Panc1 (cell line): ENCODE results near the gene CDX1. TPM values are rescaled to one million over a fixed set of nuclear protein-coding genes. Genes with fewer than 3 reads are reported as not detected.

Source experiments
- ATAC-seq: fragments of 200-7000 bp; cut with Tn5 transposase; 2 replicates; pipeline ENCODE4 v1.9.1; 2020; ENCODE audit warnings: mild to moderate bottlenecking, moderate library complexity
- BruUV-seq: library from RNA; stranded (reverse); fragments of 400-500 nt; replicated peaks from 2 replicates; lab custom pipeline; 2021; lab: Mats Ljungman, UMichigan
- CTCF ChIA-PET: fragments of 300-600 bp; sonication (Branson Sonifier 250); formaldehyde crosslinking; loops from one replicate; lab custom pipeline; 2022; ENCODE audit warnings: antibody characterized with exemption; lab: Charles Lee
- POLR2A ChIA-PET: fragments of 300-600 bp; sonication (Branson Sonifier 250); formaldehyde crosslinking; loops from one replicate; lab custom pipeline; 2022; ENCODE audit warnings: antibody characterized with exemption; lab: Charles Lee
- DNase-seq: peaks from one replicate; pipeline ENCODE4 v3.0.0-alpha.2; 2010; ENCODE audit warnings: low read depth, low spot score
- H3K27ac ChIP-seq: 2 replicates; pipeline ENCODE4 v1.5.1; 2011; ENCODE audit warnings: mild to moderate bottlenecking, low read length, inconsistent platforms
- H3K27me3 ChIP-seq: fragments of 200-500 bp; sonication (Bioruptor generic); 2 replicates; pipeline ENCODE4 v1.6.0; 2014; ENCODE audit warnings: low read length, inconsistent platforms; ENCODE audit not compliant: control insufficient read depth, insufficient read depth
- H3K36me3 ChIP-seq: fragments of 200-500 bp; sonication (Bioruptor generic); 2 replicates; pipeline ENCODE4 v1.5.1; 2014; ENCODE audit warnings: inconsistent platforms, mild to moderate bottlenecking, low read length, moderate library complexity; ENCODE audit not compliant: control insufficient read depth, insufficient read depth
- H3K4me1 ChIP-seq: 2 replicates; pipeline ENCODE4 v1.5.1; 2011; ENCODE audit warnings: inconsistent platforms, mild to moderate bottlenecking, low read length, moderate library complexity; ENCODE audit not compliant: control insufficient read depth, insufficient read depth
- H3K4me3 ChIP-seq, 2 experiments: 2 replicates each; pipeline ENCODE4 v1.5.1; 2011 to 2012; ENCODE audit warnings: low read depth in 2 of 2, low read length in 2 of 2, mild to moderate bottlenecking in 2 of 2, inconsistent platforms in 1 of 2, moderate library complexity in 1 of 2
- H3K9me3 ChIP-seq: fragments of 200-500 bp; sonication (Bioruptor generic); 2 replicates; pipeline ENCODE4 v1.5.1; 2014; ENCODE audit warnings: low read depth, mild to moderate bottlenecking, inconsistent platforms, low read length, moderate library complexity; ENCODE audit not compliant: control insufficient read depth, insufficient read depth
- POLR2AphosphoS5 ChIP-seq: IDR thresholded peaks from 2 replicates; pipeline ENCODE4 v1.6.1; 2012; ENCODE audit warnings: mild to moderate bottlenecking, low read depth, low read length, moderate library complexity
- SIN3A ChIP-seq: IDR thresholded peaks from 2 replicates; pipeline ENCODE4 v1.6.1; 2012; ENCODE audit warnings: low read depth, mild to moderate bottlenecking, low read length, moderate library complexity, borderline replicate concordance; ENCODE audit not compliant: insufficient read depth
- TCF7L2 ChIP-seq: IDR thresholded peaks from 2 replicates; pipeline ENCODE4 v1.6.1; 2011; ENCODE audit warnings: mild to moderate bottlenecking, low read depth, low read length, inconsistent platforms
- in situ Hi-C: cut with HindIII; loops from 2 replicates; pipeline ENCODE4 v1.10.0; 2016; ENCODE audit warnings: low sequenced_read_pairs, low pct_unique_long_range_greater_than_20kb
- intact Hi-C: fragments of 100-400 bp; cut with micrococcal nuclease; formaldehyde crosslinking; loops from one replicate; pipeline ENCODE4 v1.10.0; 2022; ENCODE audit not compliant: unreplicated experiment
- total RNA-seq: library from RNA; stranded (reverse); gene quantifications from one replicate; pipeline ENCODE4 v1.2.1, GENCODE V29; 2021; ENCODE audit not compliant: unreplicated experiment
- TF ChIP-seq, protein P1 (sequence below), 2 experiments: IDR thresholded peaks; 2 replicates each; pipeline ENCODE4 v1.6.1; 2011 to 2012; ENCODE audit warnings: low read depth in 2 of 2, control low read depth in 1 of 2, low read length in 1 of 2, mild to moderate bottlenecking in 1 of 2, moderate library complexity in 1 of 2; ENCODE audit not compliant: insufficient read depth in 1 of 2
- TF ChIP-seq, protein P2 (sequence below): fragments of 450-650 bp; IDR thresholded peaks from 2 replicates; pipeline ENCODE4 v1.5.1; 2017; ENCODE audit warnings: mild to moderate bottlenecking

Gene CDX1
- total RNA-seq, 1 experiment from 2014 or later = not detected

DNA sequence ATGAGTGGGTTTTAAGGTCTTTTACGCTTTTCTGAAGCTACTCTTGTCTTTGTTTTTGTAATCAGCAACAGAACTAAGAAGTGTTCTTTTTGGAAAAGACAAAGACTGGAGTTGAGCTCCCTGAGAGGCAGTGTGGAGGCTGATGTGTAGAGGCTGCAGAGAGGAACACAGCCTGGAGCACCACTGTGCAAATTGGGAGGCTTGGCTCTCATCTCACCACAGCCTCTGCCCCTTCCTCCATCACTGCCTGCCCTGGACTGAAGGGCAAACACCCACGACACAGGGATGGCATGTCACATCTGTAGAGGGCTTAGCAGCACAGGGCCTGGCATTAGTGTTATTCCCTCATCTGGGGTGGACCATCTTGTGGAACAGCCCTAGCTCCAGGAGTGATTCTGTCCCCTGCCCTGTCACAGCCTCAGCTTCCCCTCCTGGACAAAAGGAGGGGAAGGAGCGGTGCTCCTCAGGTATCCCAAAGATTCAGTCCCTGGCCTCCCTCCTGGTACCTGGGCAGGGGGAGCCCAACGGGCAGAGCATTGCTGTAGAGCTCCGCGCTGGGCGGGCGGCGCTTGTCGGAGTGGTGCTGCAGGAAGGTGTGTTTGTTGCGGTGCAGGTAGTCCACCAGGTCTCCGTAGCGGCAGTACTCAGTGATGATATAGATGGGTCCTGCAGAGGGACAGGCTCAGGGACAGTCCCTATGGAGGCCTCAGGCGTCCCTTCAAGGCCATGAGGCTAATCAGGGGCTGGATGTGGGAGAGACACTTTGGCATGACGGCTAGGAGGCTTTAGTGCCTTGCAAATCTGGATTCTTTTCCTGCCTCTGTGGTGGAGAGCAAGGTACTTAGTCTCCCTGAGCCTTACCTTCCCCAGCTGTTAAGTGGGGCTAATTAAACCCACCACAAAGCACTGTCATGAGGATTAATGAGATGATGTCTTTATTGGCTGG, 43.8 kb upstream of the CDX1 start:
- H3K4me3 ChIP-seq = no peak overlapping the region
- POLR2A ChIA-PET = no interaction called here
- H3K36me3 ChIP-seq = no peaks in the 10 kb centered on the region
- no TSS peak for BruUV-seq
- no peak overlapping the region for H3K27ac ChIP-seq
- DNase-seq = no peak
- no peak for ATAC-seq
- no peaks in the 10 kb centered on the region for H3K9me3 ChIP-seq
- CTCF ChIA-PET = no interaction called here
- intact Hi-C loops (no loop called here), in situ Hi-C loops (no loop called here)
- H3K27me3 ChIP-seq = no peaks in the 10 kb centered on the region
- no peaks in the 10 kb centered on the region for H3K4me1 ChIP-seq
- TF ChIP-seq TCF7L2 = no peak
- TF ChIP-seq, protein P1, sequence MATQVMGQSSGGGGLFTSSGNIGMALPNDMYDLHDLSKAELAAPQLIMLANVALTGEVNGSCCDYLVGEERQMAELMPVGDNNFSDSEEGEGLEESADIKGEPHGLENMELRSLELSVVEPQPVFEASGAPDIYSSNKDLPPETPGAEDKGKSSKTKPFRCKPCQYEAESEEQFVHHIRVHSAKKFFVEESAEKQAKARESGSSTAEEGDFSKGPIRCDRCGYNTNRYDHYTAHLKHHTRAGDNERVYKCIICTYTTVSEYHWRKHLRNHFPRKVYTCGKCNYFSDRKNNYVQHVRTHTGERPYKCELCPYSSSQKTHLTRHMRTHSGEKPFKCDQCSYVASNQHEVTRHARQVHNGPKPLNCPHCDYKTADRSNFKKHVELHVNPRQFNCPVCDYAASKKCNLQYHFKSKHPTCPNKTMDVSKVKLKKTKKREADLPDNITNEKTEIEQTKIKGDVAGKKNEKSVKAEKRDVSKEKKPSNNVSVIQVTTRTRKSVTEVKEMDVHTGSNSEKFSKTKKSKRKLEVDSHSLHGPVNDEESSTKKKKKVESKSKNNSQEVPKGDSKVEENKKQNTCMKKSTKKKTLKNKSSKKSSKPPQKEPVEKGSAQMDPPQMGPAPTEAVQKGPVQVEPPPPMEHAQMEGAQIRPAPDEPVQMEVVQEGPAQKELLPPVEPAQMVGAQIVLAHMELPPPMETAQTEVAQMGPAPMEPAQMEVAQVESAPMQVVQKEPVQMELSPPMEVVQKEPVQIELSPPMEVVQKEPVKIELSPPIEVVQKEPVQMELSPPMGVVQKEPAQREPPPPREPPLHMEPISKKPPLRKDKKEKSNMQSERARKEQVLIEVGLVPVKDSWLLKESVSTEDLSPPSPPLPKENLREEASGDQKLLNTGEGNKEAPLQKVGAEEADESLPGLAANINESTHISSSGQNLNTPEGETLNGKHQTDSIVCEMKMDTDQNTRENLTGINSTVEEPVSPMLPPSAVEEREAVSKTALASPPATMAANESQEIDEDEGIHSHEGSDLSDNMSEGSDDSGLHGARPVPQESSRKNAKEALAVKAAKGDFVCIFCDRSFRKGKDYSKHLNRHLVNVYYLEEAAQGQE (IDR thresholded peaks at IDR 0.05; ENCODE audit: insufficient read depth in 1 of 2, low read depth in 2 of 2, low read length in 1 of 2) = no peak
- no peak for TF ChIP-seq SIN3A
- TF ChIP-seq, protein P2, sequence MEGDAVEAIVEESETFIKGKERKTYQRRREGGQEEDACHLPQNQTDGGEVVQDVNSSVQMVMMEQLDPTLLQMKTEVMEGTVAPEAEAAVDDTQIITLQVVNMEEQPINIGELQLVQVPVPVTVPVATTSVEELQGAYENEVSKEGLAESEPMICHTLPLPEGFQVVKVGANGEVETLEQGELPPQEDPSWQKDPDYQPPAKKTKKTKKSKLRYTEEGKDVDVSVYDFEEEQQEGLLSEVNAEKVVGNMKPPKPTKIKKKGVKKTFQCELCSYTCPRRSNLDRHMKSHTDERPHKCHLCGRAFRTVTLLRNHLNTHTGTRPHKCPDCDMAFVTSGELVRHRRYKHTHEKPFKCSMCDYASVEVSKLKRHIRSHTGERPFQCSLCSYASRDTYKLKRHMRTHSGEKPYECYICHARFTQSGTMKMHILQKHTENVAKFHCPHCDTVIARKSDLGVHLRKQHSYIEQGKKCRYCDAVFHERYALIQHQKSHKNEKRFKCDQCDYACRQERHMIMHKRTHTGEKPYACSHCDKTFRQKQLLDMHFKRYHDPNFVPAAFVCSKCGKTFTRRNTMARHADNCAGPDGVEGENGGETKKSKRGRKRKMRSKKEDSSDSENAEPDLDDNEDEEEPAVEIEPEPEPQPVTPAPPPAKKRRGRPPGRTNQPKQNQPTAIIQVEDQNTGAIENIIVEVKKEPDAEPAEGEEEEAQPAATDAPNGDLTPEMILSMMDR = no peak
- TF ChIP-seq POLR2AphosphoS5 = no peak

DNA sequence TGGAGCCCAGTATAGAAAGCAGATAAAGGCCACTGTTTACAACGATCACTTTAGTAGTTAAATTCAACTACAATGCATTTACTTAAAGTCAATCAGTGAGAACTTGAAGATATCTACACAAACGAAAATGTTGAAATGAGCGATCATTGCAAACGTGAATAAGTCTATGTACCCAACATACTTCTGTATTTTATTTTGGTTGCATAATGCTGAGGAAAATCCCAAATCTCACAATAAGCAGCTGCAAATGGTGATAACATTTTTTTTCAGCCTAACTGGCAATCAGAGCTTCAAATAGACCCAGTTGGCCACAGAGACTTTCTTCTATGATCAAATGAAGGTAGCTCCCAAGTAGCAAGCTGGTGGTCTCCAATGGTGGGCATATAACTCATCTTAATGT, 43.0 kb upstream of the CDX1 start:
- ChIA-PET POLR2A (no interaction called here), CTCF (no interaction called here)
- no TSS peak for BruUV-seq
- H3K4me1 ChIP-seq = no peaks in the 10 kb centered on the region
- in situ Hi-C loops = no loop called here
- H3K4me3 ChIP-seq = no peak overlapping the region
- DNase-seq (no peak), ATAC-seq (no peak)
- no peaks in the 10 kb centered on the region for H3K9me3 ChIP-seq
- no peaks in the 10 kb centered on the region for H3K36me3 ChIP-seq
- H3K27me3 ChIP-seq = no peaks in the 10 kb centered on the region
- H3K27ac ChIP-seq = no peak overlapping the region
- intact Hi-C loops = no loop called here
- TF ChIP-seq, protein P2 = no peak
- TF ChIP-seq, protein P1 (IDR thresholded peaks at IDR 0.05; ENCODE audit: insufficient read depth in 1 of 2, low read depth in 2 of 2, low read length in 1 of 2) = no peak
- TF ChIP-seq POLR2AphosphoS5 = no peak
- no peak for TF ChIP-seq SIN3A
- TF ChIP-seq TCF7L2 = no peak
